Measurements from ENCODE around the gene CHCHD4. TPM values are rescaled to one million over a fixed set of nuclear protein-coding genes. Genes with fewer than 3 reads are reported as not detected.

CHCHD4 gene
- polyA plus RNA-seq, 3 donors = 6.5 to 13.8 (median 13.6) TPM

- Mint-ChIP-seq H3K27me3 (ENCODE audit: low read depth in 3 of 3) (peaks cover 0 to 4% (median 0%) of the 10 kb centered on the region in 3 donors), H3K4me1 (peaks cover 15% of the 10 kb centered on the region), H3K27ac (peak overlapping the region in 1 of 7 donors; percentile 25), H3K4me3 (no peak overlapping the region), H3K36me3 (peaks cover 69 to 74% of the 10 kb centered on the region in 2 donors), H3K9me3 (peaks cover 0 to 1% (median 0%) of the 10 kb centered on the region in 7 donors)
- Histone ChIP-seq H2AFZ (ENCODE audit: insufficient read depth, low read depth, low read length, poor library complexity, severe bottlenecking) (no peak overlapping the region), H3K27ac (ENCODE audit: low read depth in 1 of 2, low read length in 2 of 2) (no peak overlapping the region), H3K79me2 (ENCODE audit: insufficient read depth, low read length) (no peaks in the 10 kb centered on the region), H3K9me3 (replicated peaks in 1 of 2; ENCODE audit: control insufficient read depth in 1 of 2, insufficient read depth in 1 of 2, low read length in 2 of 2) (no peaks in the 10 kb centered on the region), H3K9ac (ENCODE audit: insufficient read depth, low read length, poor library complexity, severe bottlenecking) (no peak overlapping the region), H3K27me3 (ENCODE audit: control insufficient read depth in 2 of 2, insufficient read depth in 2 of 2, low read length in 2 of 2) (no peaks in the 10 kb centered on the region), H3K4me3 (replicated peaks in 1 of 3; ENCODE audit: low read depth in 2 of 3, low read length in 3 of 3) (no peak overlapping the region), H3K4me2 (replicated peaks; ENCODE audit: extremely low read depth, low read length, poor library complexity, severe bottlenecking) (no peak overlapping the region), H4K20me1 (ENCODE audit: insufficient read depth, low read length) (no peaks in the 10 kb centered on the region), H3K36me3 (replicated peaks in 1 of 2; ENCODE audit: control insufficient read depth in 1 of 2, insufficient read depth in 2 of 2, low read length in 2 of 2) (peaks cover 25 to 61% of the 10 kb centered on the region in 2 donors), H3K4me1 (ENCODE audit: control insufficient read depth in 1 of 2, insufficient read depth in 2 of 2, low read length in 2 of 2) (peaks cover 12 to 14% of the 10 kb centered on the region in 2 donors)
- no peak for TF ChIP-seq CTCF (IDR thresholded peaks at IDR 0.05)
- WGBS (ENCODE audit: insufficient coverage) = 100% methylated on average over 4 of the region's 12 CpGs
- DNase-seq = no peak
- intact Hi-C loops (cut with micrococcal nuclease) = no loop called here
Observed at GRCh38 chr3:14151471-14152083, 26.9 kb upstream of the CHCHD4 start.

GRCh38 chr3:14150491-14151230 lies 26.0 kb upstream of the CHCHD4 start:
- H2AFZ ChIP-seq (ENCODE audit: insufficient read depth, low read depth, low read length, poor library complexity, severe bottlenecking) = no peak overlapping the region
- no peaks in the 10 kb centered on the region for H4K20me1 ChIP-seq (ENCODE audit: insufficient read depth, low read length)
- no peak for TF ChIP-seq CTCF (IDR thresholded peaks at IDR 0.05)
- H3K4me2 ChIP-seq (replicated peaks; ENCODE audit: extremely low read depth, low read length, poor library complexity, severe bottlenecking) = no peak overlapping the region
- no peak overlapping the region for H3K27ac ChIP-seq (ENCODE audit: low read depth in 1 of 2, low read length in 2 of 2)
- Mint-ChIP-seq H3K36me3 (peaks cover 69 to 73% of the 10 kb centered on the region in 2 donors), H3K4me3 (no peak overlapping the region), H3K27ac (peak overlapping the region in 6 of 7 donors; percentile 26 to 69 (median 47)), H3K4me1 (peaks cover 24% of the 10 kb centered on the region), H3K27me3 (ENCODE audit: low read depth in 3 of 3) (peaks cover 0 to 4% (median 0%) of the 10 kb centered on the region in 3 donors), H3K9me3 (no peaks in the 10 kb centered on the region)
- peaks cover 23 to 58% of the 10 kb centered on the region in 2 donors for H3K36me3 ChIP-seq (replicated peaks in 1 of 2; ENCODE audit: control insufficient read depth in 1 of 2, insufficient read depth in 2 of 2, low read length in 2 of 2)
- H3K27me3 ChIP-seq (ENCODE audit: control insufficient read depth in 2 of 2, insufficient read depth in 2 of 2, low read length in 2 of 2) = no peaks in the 10 kb centered on the region
- no peak overlapping the region for H3K9ac ChIP-seq (ENCODE audit: insufficient read depth, low read length, poor library complexity, severe bottlenecking)
- no peak for DNase-seq
- H3K9me3 ChIP-seq (replicated peaks in 1 of 2; ENCODE audit: control insufficient read depth in 1 of 2, insufficient read depth in 1 of 2, low read length in 2 of 2) = no peaks in the 10 kb centered on the region
- intact Hi-C loops (cut with micrococcal nuclease) = no loop called here
- H3K4me1 ChIP-seq (ENCODE audit: control insufficient read depth in 1 of 2, insufficient read depth in 2 of 2, low read length in 2 of 2) = peaks cover 21 to 23% of the 10 kb centered on the region in 2 donors
- no peak overlapping the region for H3K4me3 ChIP-seq (replicated peaks in 1 of 3; ENCODE audit: low read depth in 2 of 3, low read length in 3 of 3)
- 100% methylated on average over 7 of the region's 9 CpGs for WGBS (ENCODE audit: insufficient coverage)
- H3K79me2 ChIP-seq (ENCODE audit: insufficient read depth, low read length) = no peaks in the 10 kb centered on the region
